Common myeloid progenitor, CD34-positive (primary cell): ENCODE results near the gene CRYM.
"Not testable (repeated sequence)": the region's sequence is repeated elsewhere in the genome, so short reads cannot be mapped to it uniquely, and the experiment has no call there.

ENCODE experiments used
- CTCF ChIA-PET: fragments of 350-600 bp; sonication (Branson Sonifier 250); formaldehyde crosslinking; loops from one replicate; lab custom pipeline; 2021; ENCODE audit warnings: antibody characterized with exemption; lab: Charles Lee
- POLR2A ChIA-PET: fragments of 350-600 bp; sonication (Branson Sonifier 250); formaldehyde crosslinking; loops from one replicate; lab custom pipeline; 2021; ENCODE audit warnings: antibody characterized with exemption; lab: Charles Lee
- DNase-seq, 3 donors: peaks; one replicate each; pipeline versions ENCODE4 v3.0.0 to v3.0.0-alpha.2; 2013
- H3K27ac ChIP-seq, 2 experiments: 1 replicate in 1 of 2; 2 replicates in 1 of 2; pipeline ENCODE4 v1.7.0; 2013; ENCODE audit warnings: inconsistent platforms in 2 of 2, low read length in 2 of 2, mild to moderate bottlenecking in 2 of 2, low read depth in 1 of 2, moderate library complexity in 1 of 2; ENCODE audit not compliant: severe bottlenecking in 2 of 2, insufficient read depth in 1 of 2, poor library complexity in 1 of 2
- H3K27me3 ChIP-seq, 5 experiments: replicated peaks in 2 of 5; 1 replicate in 3 of 5; 2 replicates in 2 of 5; pipeline versions ENCODE4 v1.6.1 to v1.7.0; 2013; ENCODE audit warnings: low read length in 4 of 5, mild to moderate bottlenecking in 2 of 5, moderate library complexity in 2 of 5, inconsistent platforms in 1 of 5; ENCODE audit not compliant: insufficient read depth in 5 of 5, control insufficient read depth in 4 of 5
- H3K36me3 ChIP-seq, 4 experiments: 1 replicate in 2 of 4; 2 replicates in 2 of 4; pipeline versions ENCODE4 v1.6.1 to v1.7.0; 2013; ENCODE audit warnings: low read length in 3 of 4, control low read depth in 1 of 4, mild to moderate bottlenecking in 1 of 4; ENCODE audit not compliant: control insufficient read depth in 4 of 4, insufficient read depth in 4 of 4
- H3K4me1 ChIP-seq, 4 experiments: 1 replicate in 3 of 4; 2 replicates in 1 of 4; pipeline versions ENCODE4 v1.6.1 to v1.7.1; 2013; ENCODE audit warnings: low read length in 3 of 4, mild to moderate bottlenecking in 3 of 4, control low read depth in 1 of 4, inconsistent platforms in 1 of 4, moderate library complexity in 1 of 4; ENCODE audit not compliant: control insufficient read depth in 4 of 4, insufficient read depth in 4 of 4; ENCODE audit errors: control extremely low read depth in 1 of 4
- H3K4me3 ChIP-seq, 7 experiments: 1 replicate in 4 of 7; 2 replicates in 3 of 7; pipeline versions ENCODE4 v1.5.1 to v1.7.0; 2013; ENCODE audit warnings: mild to moderate bottlenecking in 7 of 7, low read length in 6 of 7, moderate library complexity in 6 of 7, inconsistent platforms in 2 of 7, low read depth in 2 of 7, control low read depth in 1 of 7; ENCODE audit not compliant: insufficient read depth in 4 of 7, control insufficient read depth in 1 of 7; ENCODE audit errors: extremely low read depth in 1 of 7
- H3K9me3 ChIP-seq, 5 experiments: 1 replicate in 4 of 5; 2 replicates in 1 of 5; pipeline versions ENCODE4 v1.6.1 to v1.7.1; 2013; ENCODE audit warnings: low read length in 4 of 5, mild to moderate bottlenecking in 2 of 5, inconsistent platforms in 1 of 5, low read depth in 1 of 5, moderate library complexity in 1 of 5; ENCODE audit not compliant: control insufficient read depth in 4 of 5, insufficient read depth in 2 of 5; ENCODE audit errors: control extremely low read depth in 1 of 5
- WGBS: methylation state at CpG from one replicate; pipeline ENCODE4 v1.1.5; 2013; ENCODE audit not compliant: insufficient coverage; 5-methylcytosine and 5-hydroxymethylcytosine counted together

CRYM gene

DNA sequence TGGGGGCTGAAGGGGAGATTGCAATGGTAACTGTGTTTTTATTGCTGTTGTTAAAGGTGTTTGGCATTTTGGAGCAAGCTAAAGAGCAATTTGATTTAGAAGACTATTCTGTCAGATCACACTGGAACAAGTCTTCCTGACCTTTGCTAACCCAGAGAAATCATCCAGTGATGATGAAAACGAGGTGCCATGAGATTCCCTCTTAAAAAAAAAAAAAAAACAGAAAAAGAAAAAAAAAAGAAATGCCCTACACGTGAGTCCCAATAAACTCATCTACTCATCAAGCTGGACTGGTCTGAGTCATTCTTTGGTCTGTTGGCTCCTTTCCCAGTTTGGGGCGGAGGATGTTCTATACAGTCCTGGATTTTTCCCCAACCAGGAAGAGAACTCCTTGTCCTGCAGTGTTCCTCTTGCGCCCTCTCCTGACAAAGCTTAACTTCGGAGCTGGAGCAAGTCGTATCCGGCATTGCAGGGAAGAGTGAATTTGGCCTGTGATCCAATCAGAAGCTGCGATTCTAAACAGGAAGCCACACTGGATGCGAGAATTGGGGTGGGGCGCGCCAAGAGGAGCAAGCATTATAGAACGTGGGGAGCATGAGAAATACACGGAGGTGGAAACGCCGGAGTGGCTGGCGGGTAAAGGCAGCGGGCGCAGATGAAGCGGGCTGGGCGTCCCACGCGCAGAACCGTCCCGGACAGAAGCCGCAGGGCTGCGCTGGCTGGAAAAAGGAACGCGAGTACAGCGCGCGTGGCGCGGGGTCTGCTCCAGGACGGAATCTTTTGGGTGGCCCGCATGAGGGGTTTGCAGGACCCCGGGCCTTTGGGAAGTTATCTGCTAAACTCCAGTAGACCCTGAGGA lies 22.4 kb upstream of the CRYM start:
- H3K4me1 ChIP-seq = peaks cover 5 to 23% (median 19%) of the 10 kb centered on the region in 4 experiments

GRCh38 chr16:21289789-21290188 lies 11.7 kb upstream of the CRYM start:
- H3K4me3 ChIP-seq, POLR2A ChIA-PET, H3K4me1 ChIP-seq, H3K27ac ChIP-seq, H3K36me3 ChIP-seq, DNase-seq: not testable (repeated sequence)
- peaks cover 3 to 28% (median 7%) of the 10 kb centered on the region in 5 experiments for H3K27me3 ChIP-seq
- WGBS = 100% methylated on average over 1 of the region's 3 CpGs
- CTCF ChIA-PET = interaction anchor here (1.3 kb wide), 1 partner anchor 11 kb away, joined by 3 read pairs; no protein-coding TSS in a partner anchor
- H3K9me3 ChIP-seq = peaks cover 0 to 13% (median 3%) of the 10 kb centered on the region in 5 experiments

More for the DNA sequence above, 22.4 kb upstream of the CRYM start:
- H3K27me3 ChIP-seq = no peaks in the 10 kb centered on the region
- H3K36me3 ChIP-seq = no peaks in the 10 kb centered on the region
- ChIA-PET CTCF (interaction anchor here (1.0 to 1.9 kb wide), 9 partner anchors 11 to 456 kb away, joined by 3 to 6 read pairs (median 4); partner anchors contain the start of gene LDAF1), POLR2A (interaction anchor here (0.7 kb wide), 1 partner anchor 559 kb away, joined by 4 read pairs; no protein-coding TSS in a partner anchor)
- H3K9me3 ChIP-seq = no peaks in the 10 kb centered on the region
- H3K27ac ChIP-seq = peak overlapping the region in 1 of 2 experiments; percentile 43
- 0% methylated on average over 30 of the region's 36 CpGs for WGBS
- peak overlapping the region; percentile 65 to 84 (median 71) for H3K4me3 ChIP-seq
- DNase-seq = peak; percentile 87 to 95 (median 90)

GRCh38 chr16:21285314-21285713 lies 7.2 kb upstream of the CRYM start:
- 44% methylated on average over 1 of the region's 1 CpG for WGBS
- H3K27me3 ChIP-seq = peaks cover 2 to 17% (median 7%) of the 10 kb centered on the region in 5 experiments
- no peak for DNase-seq
- CTCF ChIA-PET = interaction anchor here (0.7 to 1.3 kb wide), 4 partner anchors 10 to 375 kb away, joined by 3 to 6 read pairs (median 3); no protein-coding TSS in a partner anchor
- H3K9me3 ChIP-seq = peaks cover 1 to 16% (median 4%) of the 10 kb centered on the region in 5 experiments
- POLR2A ChIA-PET = no interaction called here
- no peak overlapping the region for H3K27ac ChIP-seq
- H3K36me3 ChIP-seq = no peaks in the 10 kb centered on the region
- H3K4me3 ChIP-seq = no peak overlapping the region
- H3K4me1 ChIP-seq = peaks cover 0 to 7% (median 3%) of the 10 kb centered on the region in 4 experiments

- Histone ChIP-seq H3K4me3 (peak overlapping the region in 3 of 7 experiments; percentile 47 to 79 (median 78)), H3K27me3 (peaks cover 2 to 20% (median 5%) of the 10 kb centered on the region in 5 experiments), H3K27ac (no peak overlapping the region), H3K36me3 (no peaks in the 10 kb centered on the region), H3K4me1 (peaks cover 0 to 7% (median 3%) of the 10 kb centered on the region in 4 experiments), H3K9me3 (peaks cover 0 to 8% (median 4%) of the 10 kb centered on the region in 5 experiments)
- ChIA-PET CTCF (interaction anchor here (1.0 to 1.5 kb wide), 4 partner anchors 9 to 87 kb away, joined by 3 to 5 read pairs (median 4); no protein-coding TSS in a partner anchor), POLR2A (no interaction called here)
- no peak for DNase-seq
- no CpG with 5 or more reads among the region's 4 CpGs for WGBS
Measured at GRCh38 chr16:21284414-21284813, 6.3 kb upstream of the CRYM start.

DNA sequence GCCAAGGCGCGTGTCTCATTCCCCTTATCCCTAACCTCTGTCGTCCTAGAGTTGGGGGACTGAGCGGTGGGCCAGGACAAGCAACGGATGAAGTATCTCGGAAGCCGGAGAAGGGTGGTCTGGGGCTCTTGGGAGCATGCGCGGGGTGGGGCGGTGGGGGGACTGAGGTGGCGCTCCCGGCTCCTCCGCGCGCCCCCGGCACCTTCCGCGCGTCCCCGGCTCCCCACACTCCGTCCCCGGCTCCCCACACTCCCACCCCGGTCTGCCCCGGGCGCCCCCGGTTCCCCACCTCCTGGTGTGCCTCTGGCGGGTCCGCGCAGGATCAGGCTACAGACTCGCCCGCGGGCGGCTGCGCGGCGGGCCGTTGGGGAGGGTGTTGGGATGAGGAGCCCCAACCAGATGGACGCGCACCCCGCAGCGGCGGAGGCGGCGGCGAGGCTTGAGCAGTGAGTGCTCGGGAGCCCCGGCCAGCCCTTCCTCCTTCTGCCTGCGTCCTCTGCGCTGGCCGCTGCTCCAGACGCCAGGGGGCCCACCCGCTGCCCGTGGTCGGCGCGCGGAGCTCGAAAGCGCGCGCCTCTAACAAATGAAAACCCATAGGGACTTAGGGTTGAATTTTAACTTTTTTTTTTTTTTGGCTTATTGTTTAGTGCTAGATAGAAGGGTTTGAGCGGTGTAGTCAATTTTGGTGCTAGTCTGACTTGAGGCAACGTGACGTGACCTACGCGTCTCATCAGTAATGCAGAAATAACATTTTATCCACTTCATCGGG lies 5.6 kb upstream of the CRYM start:
- ChIA-PET POLR2A (no interaction called here), CTCF (interaction anchor here (0.6 to 1.5 kb wide), 5 partner anchors 10 to 87 kb away, joined by 3 to 5 read pairs (median 3); no protein-coding TSS in a partner anchor)
- 1% methylated on average over 48 of the region's 67 CpGs for WGBS
- Histone ChIP-seq H3K4me1 (peaks cover 0 to 7% (median 3%) of the 10 kb centered on the region in 4 experiments), H3K9me3 (peaks cover 0 to 6% (median 4%) of the 10 kb centered on the region in 5 experiments), H3K27me3 (peaks cover 2 to 20% (median 5%) of the 10 kb centered on the region in 5 experiments), H3K36me3 (no peaks in the 10 kb centered on the region), H3K27ac (no peak overlapping the region), H3K4me3 (peak overlapping the region; percentile 47 to 79 (median 70))
- DNase-seq = peak; percentile 58 to 75 (median 69)

DNA sequence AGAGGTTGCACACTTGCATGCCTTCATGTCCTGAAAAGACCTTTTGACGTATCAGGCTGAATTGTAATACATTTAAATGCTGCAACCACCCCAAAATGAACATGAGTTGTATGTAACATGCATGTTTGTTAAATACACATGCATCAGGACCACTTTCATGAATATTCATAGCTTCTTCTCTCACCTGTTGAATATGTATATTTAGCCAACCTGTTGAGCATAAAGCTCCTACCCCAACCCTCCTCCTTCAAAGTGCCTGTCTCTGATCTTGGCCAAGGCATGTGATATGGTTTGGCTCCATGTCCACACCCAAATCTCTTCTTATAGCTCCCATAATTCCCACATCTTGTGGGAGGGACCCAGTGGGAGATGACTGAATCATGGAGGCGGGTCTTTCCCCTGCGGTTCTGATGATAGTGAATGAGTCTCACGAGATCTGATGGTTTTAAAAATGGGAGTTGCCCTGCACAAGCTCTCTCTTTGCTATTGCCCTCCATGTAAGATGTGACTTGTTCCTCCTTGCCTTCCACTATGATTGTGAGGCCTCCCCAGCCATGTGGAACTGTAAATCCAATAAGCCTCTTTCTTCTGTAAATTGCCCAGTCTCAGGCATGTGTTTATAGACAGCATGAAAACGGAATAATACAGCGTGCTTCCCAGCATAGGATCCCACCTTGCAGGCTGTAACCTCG lies 3.8 kb upstream of the CRYM start:
- WGBS = no CpG with 5 or more reads among the region's 7 CpGs
- Histone ChIP-seq H3K4me1 (peaks cover 0 to 19% (median 11%) of the 10 kb centered on the region in 4 experiments), H3K27ac (no peak overlapping the region), H3K27me3 (peaks cover 8 to 23% (median 18%) of the 10 kb centered on the region in 5 experiments), H3K4me3 (no peak overlapping the region), H3K9me3 (peaks cover 0 to 6% (median 4%) of the 10 kb centered on the region in 5 experiments), H3K36me3 (no peaks in the 10 kb centered on the region)
- no peak for DNase-seq
- CTCF ChIA-PET = interaction anchor here (0.7 to 1.7 kb wide), 2 partner anchors 21 to 119 kb away, joined by 3 to 5 read pairs; no protein-coding TSS in a partner anchor
- POLR2A ChIA-PET = no interaction called here
